ENCODE data around the gene RGS6. TPM values are rescaled to one million over a fixed set of nuclear protein-coding genes. Genes with fewer than 3 reads are reported as not detected.

The RGS6 gene
- total RNA-seq, 1 experiment from 2014 or later: not detected

DNA sequence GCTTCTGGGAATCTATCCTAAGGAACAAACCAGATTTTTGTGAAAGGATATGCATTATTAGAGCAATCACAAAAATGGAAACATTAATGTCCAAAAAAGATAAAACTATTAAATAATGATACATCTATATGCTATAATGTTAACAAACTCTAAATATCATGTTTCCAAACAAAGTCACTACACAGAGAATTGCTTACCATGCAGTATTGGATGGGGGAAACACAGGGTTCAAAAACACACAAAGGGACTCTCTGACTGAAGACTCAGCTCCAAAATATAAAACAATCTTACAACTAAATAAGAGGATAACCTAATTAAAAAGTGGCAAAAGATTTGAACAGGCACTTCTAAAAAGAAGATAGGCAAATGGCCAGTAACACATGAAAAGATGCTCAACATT lies 657.4 kb downstream of the RGS6 start:
- H3K27ac Mint-ChIP-seq (ENCODE audit: low read depth, unreplicated experiment): no peak overlapping the region
- BruUV-seq (replicated peaks): no TSS peak
- no peak overlapping the region for H3K4me3 Mint-ChIP-seq (ENCODE audit: unreplicated experiment)
- TF ChIP-seq, protein P1, sequence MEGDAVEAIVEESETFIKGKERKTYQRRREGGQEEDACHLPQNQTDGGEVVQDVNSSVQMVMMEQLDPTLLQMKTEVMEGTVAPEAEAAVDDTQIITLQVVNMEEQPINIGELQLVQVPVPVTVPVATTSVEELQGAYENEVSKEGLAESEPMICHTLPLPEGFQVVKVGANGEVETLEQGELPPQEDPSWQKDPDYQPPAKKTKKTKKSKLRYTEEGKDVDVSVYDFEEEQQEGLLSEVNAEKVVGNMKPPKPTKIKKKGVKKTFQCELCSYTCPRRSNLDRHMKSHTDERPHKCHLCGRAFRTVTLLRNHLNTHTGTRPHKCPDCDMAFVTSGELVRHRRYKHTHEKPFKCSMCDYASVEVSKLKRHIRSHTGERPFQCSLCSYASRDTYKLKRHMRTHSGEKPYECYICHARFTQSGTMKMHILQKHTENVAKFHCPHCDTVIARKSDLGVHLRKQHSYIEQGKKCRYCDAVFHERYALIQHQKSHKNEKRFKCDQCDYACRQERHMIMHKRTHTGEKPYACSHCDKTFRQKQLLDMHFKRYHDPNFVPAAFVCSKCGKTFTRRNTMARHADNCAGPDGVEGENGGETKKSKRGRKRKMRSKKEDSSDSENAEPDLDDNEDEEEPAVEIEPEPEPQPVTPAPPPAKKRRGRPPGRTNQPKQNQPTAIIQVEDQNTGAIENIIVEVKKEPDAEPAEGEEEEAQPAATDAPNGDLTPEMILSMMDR (IDR thresholded peaks at IDR 0.05; ENCODE audit: unreplicated experiment): no peak
- no peak for DNase-seq (ENCODE audit: unreplicated experiment)
- intact Hi-C loops (cut with micrococcal nuclease): no loop called here
- POLR2A ChIA-PET: no interaction called here
- no peaks in the 10 kb centered on the region for H3K36me3 Mint-ChIP-seq (ENCODE audit: insufficient read depth, unreplicated experiment)
- H3K27me3 Mint-ChIP-seq (ENCODE audit: insufficient read depth, unreplicated experiment): no peaks in the 10 kb centered on the region
- no peaks in the 10 kb centered on the region for H3K9me3 Mint-ChIP-seq (ENCODE audit: unreplicated experiment)
- CTCF ChIA-PET: no interaction called here
- no peaks in the 10 kb centered on the region for H3K4me1 Mint-ChIP-seq (ENCODE audit: insufficient read depth, unreplicated experiment)

DNA sequence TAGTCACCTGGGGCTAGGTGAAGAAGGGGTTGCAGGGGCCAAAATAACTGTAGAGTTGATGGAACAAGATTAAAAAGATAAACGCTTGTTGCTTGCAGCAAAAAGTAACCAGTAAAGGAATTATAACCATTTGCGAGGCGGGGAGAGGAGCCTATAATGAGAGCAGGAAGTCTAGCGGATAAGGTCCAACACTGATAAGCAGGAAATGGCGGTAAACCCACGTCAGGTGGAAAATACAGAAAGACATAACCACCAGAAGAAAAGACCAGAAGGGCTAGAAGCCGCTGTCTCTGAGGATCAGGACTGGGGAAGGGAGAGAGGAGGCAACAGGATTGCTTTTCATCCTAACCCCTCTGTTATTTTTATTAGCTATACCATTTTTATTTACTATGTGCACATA lies 658.3 kb downstream of the RGS6 start:
- TF ChIP-seq, protein P1 (IDR thresholded peaks at IDR 0.05; ENCODE audit: unreplicated experiment): no peak
- Mint-ChIP-seq H3K36me3 (ENCODE audit: insufficient read depth, unreplicated experiment) (no peaks in the 10 kb centered on the region), H3K4me1 (ENCODE audit: insufficient read depth, unreplicated experiment) (no peaks in the 10 kb centered on the region), H3K27me3 (ENCODE audit: insufficient read depth, unreplicated experiment) (no peaks in the 10 kb centered on the region), H3K27ac (ENCODE audit: low read depth, unreplicated experiment) (no peak overlapping the region), H3K9me3 (ENCODE audit: unreplicated experiment) (no peaks in the 10 kb centered on the region), H3K4me3 (ENCODE audit: unreplicated experiment) (no peak overlapping the region)
- intact Hi-C loops (cut with micrococcal nuclease): no loop called here
- POLR2A ChIA-PET: no interaction called here
- no peak for DNase-seq (ENCODE audit: unreplicated experiment)
- CTCF ChIA-PET: no interaction called here
- no TSS peak for BruUV-seq (replicated peaks)

DNA sequence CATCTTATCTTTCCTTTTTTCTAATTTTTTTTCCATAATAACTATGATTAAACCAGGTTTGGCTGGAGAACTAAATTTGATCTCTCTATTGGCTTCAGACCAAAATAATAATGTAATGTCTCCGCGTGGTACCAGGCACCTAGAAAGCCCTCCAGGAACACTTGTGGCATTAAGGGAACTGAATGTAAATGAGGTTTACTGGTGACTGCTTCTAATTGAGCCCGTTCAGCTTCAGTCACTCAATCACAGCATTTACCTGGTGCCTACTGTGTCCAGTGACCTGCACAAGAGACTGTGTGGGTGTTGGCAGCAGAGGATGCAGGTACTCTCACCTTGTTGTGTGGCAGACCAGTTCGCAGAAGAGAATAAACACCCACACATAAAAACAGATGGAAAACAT lies 659.2 kb downstream of the RGS6 start:
- H3K27ac Mint-ChIP-seq (ENCODE audit: low read depth, unreplicated experiment): no peak overlapping the region
- H3K4me3 Mint-ChIP-seq (ENCODE audit: unreplicated experiment): no peak overlapping the region
- H3K36me3 Mint-ChIP-seq (ENCODE audit: insufficient read depth, unreplicated experiment): no peaks in the 10 kb centered on the region
- DNase-seq (ENCODE audit: unreplicated experiment): no peak
- H3K27me3 Mint-ChIP-seq (ENCODE audit: insufficient read depth, unreplicated experiment): peaks cover 8% of the 10 kb centered on the region
- CTCF ChIA-PET: no interaction called here
- H3K4me1 Mint-ChIP-seq (ENCODE audit: insufficient read depth, unreplicated experiment): no peaks in the 10 kb centered on the region
- TF ChIP-seq, protein P1 (IDR thresholded peaks at IDR 0.05; ENCODE audit: unreplicated experiment): no peak
- BruUV-seq (replicated peaks): no TSS peak
- no peaks in the 10 kb centered on the region for H3K9me3 Mint-ChIP-seq (ENCODE audit: unreplicated experiment)
- POLR2A ChIA-PET: no interaction called here
- intact Hi-C loops (cut with micrococcal nuclease): no loop called here

DNA sequence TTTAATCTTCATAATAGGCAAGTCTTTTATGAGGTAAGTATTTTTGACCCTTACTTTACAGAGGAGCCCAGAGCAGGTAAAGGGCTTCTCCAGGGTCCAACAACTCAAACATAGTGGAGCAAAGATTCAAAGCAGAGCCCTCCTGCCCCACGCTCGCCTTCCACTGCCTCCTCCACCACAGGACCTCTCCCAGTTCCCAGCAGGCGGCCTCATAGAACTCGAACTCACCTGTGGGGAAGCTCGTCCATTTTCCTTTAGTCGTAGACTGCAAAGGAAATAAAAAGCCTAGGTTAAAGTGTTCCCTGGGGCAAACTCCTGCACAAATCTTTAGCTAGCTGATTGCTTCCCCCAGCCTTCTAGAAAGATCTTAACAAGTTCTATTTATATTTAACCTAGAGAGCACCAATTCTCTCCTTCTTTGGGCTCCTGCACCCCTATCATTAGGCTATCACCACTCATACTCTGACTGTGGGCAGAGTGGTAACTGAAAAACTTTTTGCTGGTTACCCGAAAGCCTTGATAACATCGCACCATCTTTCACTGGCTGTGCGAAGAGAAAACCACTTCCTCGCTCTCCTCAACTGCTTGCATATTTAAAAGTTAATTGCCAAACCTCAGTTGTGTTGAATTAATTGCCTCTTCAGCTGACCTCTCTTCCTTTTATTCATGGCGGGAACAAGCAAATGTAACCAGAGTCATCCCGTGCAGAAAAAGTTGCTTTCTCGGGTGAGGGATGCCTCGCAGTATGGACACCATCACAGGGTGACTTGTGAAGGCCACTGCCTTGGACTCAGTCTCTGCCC lies 662.1 kb downstream of the RGS6 start:
- no peaks in the 10 kb centered on the region for H3K9me3 Mint-ChIP-seq (ENCODE audit: unreplicated experiment)
- ChIA-PET POLR2A (no interaction called here), CTCF (interaction anchor here (0.5 kb wide), 1 partner anchor 77 kb away, joined by 4 read pairs; no protein-coding TSS in a partner anchor)
- no peak overlapping the region for H3K4me3 Mint-ChIP-seq (ENCODE audit: unreplicated experiment)
- BruUV-seq (replicated peaks): no TSS peak
- no peak overlapping the region for H3K27ac Mint-ChIP-seq (ENCODE audit: low read depth, unreplicated experiment)
- no peak for DNase-seq (ENCODE audit: unreplicated experiment)
- H3K27me3 Mint-ChIP-seq (ENCODE audit: insufficient read depth, unreplicated experiment): peaks cover 11% of the 10 kb centered on the region
- no peaks in the 10 kb centered on the region for H3K4me1 Mint-ChIP-seq (ENCODE audit: insufficient read depth, unreplicated experiment)
- TF ChIP-seq, protein P1 (IDR thresholded peaks at IDR 0.05; ENCODE audit: unreplicated experiment): no peak
- intact Hi-C loops (cut with micrococcal nuclease): no loop called here
- H3K36me3 Mint-ChIP-seq (ENCODE audit: insufficient read depth, unreplicated experiment): no peaks in the 10 kb centered on the region

Data from MCF 10A (cell line).